ENCODE measurements around the gene RGS7BP. TPM values are rescaled to one million over a fixed set of nuclear protein-coding genes. Genes with fewer than 3 reads are reported as not detected.

The RGS7BP gene
- total RNA-seq, 1 experiment from 2014 or later = 0.33 TPM

- no peak for DNase-seq
- peaks cover 49% of the 10 kb centered on the region for H3K27me3 Mint-ChIP-seq (ENCODE audit: low read depth)
These were observed 3.6 kb upstream of the RGS7BP start for GRCh38 chr5:64502196-64502595.

More at GRCh38 chr5:64502196-64502595, 3.6 kb upstream of the RGS7BP start:
- no peak overlapping the region for H2BK12ac ChIP-seq (ENCODE audit: insufficient read length, low read depth, low read length)
- no peak overlapping the region for H2AFZ ChIP-seq (ENCODE audit: low read length)
- H3K4ac ChIP-seq (ENCODE audit: low read depth, low read length) = no peak overlapping the region
- H4K5ac ChIP-seq (ENCODE audit: insufficient read length, low read depth, low read length) = no peak overlapping the region
- H4K8ac ChIP-seq (replicated peaks; ENCODE audit: insufficient read length, low read depth, low read length) = no peak overlapping the region
- peak overlapping the region in 1 of 2 experiments; percentile 27; a peak in 1 of 5 replicates for H3K4me3 Mint-ChIP-seq
- H3K14ac ChIP-seq (ENCODE audit: insufficient read depth, low read length) = no peak overlapping the region
- H2BK120ac ChIP-seq (ENCODE audit: low read depth, low read length, poor library complexity, severe bottlenecking) = no peak overlapping the region
- H3K56ac ChIP-seq (ENCODE audit: insufficient read length, low read depth, low read length) = no peak overlapping the region
- peaks cover 24 to 35% of the 10 kb centered on the region in 2 experiments for H3K4me1 Mint-ChIP-seq
- peaks cover 17% of the 10 kb centered on the region for H3K23me2 ChIP-seq (ENCODE audit: insufficient read length, low read depth, low read length, poor library complexity, severe bottlenecking)
- WGBS (ENCODE audit: extremely low coverage, insufficient read length, low lambda C conversion rate) = no CpG with 5 or more reads among the region's 5 CpGs
- H2AK5ac ChIP-seq (ENCODE audit: insufficient read length, low read length) = no peak overlapping the region
- H4K20me1 ChIP-seq (ENCODE audit: control insufficient read depth, insufficient read depth, insufficient read length) = no peaks in the 10 kb centered on the region
- H3K27ac ChIP-seq (ENCODE audit: insufficient read length, low read depth, low read length) = no peak overlapping the region
- peak overlapping the region; percentile 12 for H3K4me2 ChIP-seq (ENCODE audit: insufficient read depth, insufficient read length, low read length)
- no peaks in the 10 kb centered on the region for H3K79me1 ChIP-seq (ENCODE audit: insufficient read depth, low read depth, low read length, poor library complexity, severe bottlenecking)
- H3K36me3 Mint-ChIP-seq (ENCODE audit: insufficient read depth in 1 of 3, low read depth in 3 of 3) = no peaks in the 10 kb centered on the region; a peak in 1 of 7 replicates
- no peak overlapping the region for H3K27ac Mint-ChIP-seq
- H3T11ph ChIP-seq (ENCODE audit: low read length) = no peak overlapping the region
- H3K4me1 ChIP-seq (ENCODE audit: insufficient read depth, low read length) = no peaks in the 10 kb centered on the region; the same call in 1 of the 2 replicates
- H3K23ac ChIP-seq (ENCODE audit: insufficient read length, low read depth, low read length) = no peak overlapping the region
- no peak overlapping the region for H3K9ac ChIP-seq (ENCODE audit: extremely low read depth, insufficient read length, low read length)
- H3K18ac ChIP-seq (ENCODE audit: insufficient read length, low read depth, low read length) = no peak overlapping the region
- H3K9me3 ChIP-seq (ENCODE audit: control insufficient read depth, low read depth, low read length) = no peaks in the 10 kb centered on the region
- H4K91ac ChIP-seq (ENCODE audit: insufficient read length, low read depth, low read length) = no peak overlapping the region
- TF ChIP-seq CTCF (conservative IDR thresholded peaks at IDR 0.05) = no peak
- peaks cover 15% of the 10 kb centered on the region; the same call in 1 of the 2 replicates for H3K27me3 ChIP-seq (ENCODE audit: insufficient read depth, low read length)
- no peaks in the 10 kb centered on the region for H3K79me2 ChIP-seq (ENCODE audit: insufficient read depth, low read length)
- no peaks in the 10 kb centered on the region for H3K9me3 Mint-ChIP-seq
- no peak overlapping the region for H2BK20ac ChIP-seq (ENCODE audit: low read depth, low read length, poor library complexity, severe bottlenecking)
- no peak overlapping the region for H2BK15ac ChIP-seq (ENCODE audit: low read depth, low read length)
- no peak overlapping the region for H2BK5ac ChIP-seq (ENCODE audit: insufficient read length, low read length)

Data from H9 (cell line).